ENCODE data around the gene GASK1B. TPM values are rescaled to one million over a fixed set of nuclear protein-coding genes. Genes with fewer than 3 reads are reported as not detected.

The GASK1B gene
- total and polyA plus RNA-seq, 9 donors, result 60.8 to 170 (median 115) TPM

GRCh38 chr4:158155656-158156356 lies 17.0 kb downstream of the GASK1B start:
- Histone ChIP-seq H3K27ac (no peak overlapping the region), H3K4me3 (no peak overlapping the region), H3K36me3 (no peaks in the 10 kb centered on the region), H3K4me1 (ENCODE audit: insufficient read depth) (peaks cover 5% of the 10 kb centered on the region), H3K27me3 (no peaks in the 10 kb centered on the region), H3K9me3 (no peaks in the 10 kb centered on the region)
- DNase-seq, result no peak
- intact Hi-C loops (cut with DNase I), result no loop called here
- TF ChIP-seq EP300 (IDR thresholded peaks at IDR 0.05) (no peak), POLR2A (IDR thresholded peaks at IDR 0.05) (no peak)
- TF ChIP-seq, protein P1, sequence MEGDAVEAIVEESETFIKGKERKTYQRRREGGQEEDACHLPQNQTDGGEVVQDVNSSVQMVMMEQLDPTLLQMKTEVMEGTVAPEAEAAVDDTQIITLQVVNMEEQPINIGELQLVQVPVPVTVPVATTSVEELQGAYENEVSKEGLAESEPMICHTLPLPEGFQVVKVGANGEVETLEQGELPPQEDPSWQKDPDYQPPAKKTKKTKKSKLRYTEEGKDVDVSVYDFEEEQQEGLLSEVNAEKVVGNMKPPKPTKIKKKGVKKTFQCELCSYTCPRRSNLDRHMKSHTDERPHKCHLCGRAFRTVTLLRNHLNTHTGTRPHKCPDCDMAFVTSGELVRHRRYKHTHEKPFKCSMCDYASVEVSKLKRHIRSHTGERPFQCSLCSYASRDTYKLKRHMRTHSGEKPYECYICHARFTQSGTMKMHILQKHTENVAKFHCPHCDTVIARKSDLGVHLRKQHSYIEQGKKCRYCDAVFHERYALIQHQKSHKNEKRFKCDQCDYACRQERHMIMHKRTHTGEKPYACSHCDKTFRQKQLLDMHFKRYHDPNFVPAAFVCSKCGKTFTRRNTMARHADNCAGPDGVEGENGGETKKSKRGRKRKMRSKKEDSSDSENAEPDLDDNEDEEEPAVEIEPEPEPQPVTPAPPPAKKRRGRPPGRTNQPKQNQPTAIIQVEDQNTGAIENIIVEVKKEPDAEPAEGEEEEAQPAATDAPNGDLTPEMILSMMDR (IDR thresholded peaks at IDR 0.05), result no peak
- WGBS, 3 donors, result 66 to 71% (median 68%) methylated on average over 8 of the region's 8 CpGs

- 96 to 97% (median 97%) methylated on average over 3 of the region's 3 CpGs for WGBS, 3 donors
- Histone ChIP-seq H3K36me3 (no peaks in the 10 kb centered on the region), H3K4me3 (no peak overlapping the region), H3K4me1 (ENCODE audit: insufficient read depth) (no peaks in the 10 kb centered on the region), H3K9me3 (no peaks in the 10 kb centered on the region), H3K27ac (no peak overlapping the region), H3K27me3 (no peaks in the 10 kb centered on the region)
- DNase-seq, result no peak
- TF ChIP-seq, protein P1 (IDR thresholded peaks at IDR 0.05), result no peak
- TF ChIP-seq POLR2A (IDR thresholded peaks at IDR 0.05) (no peak), EP300 (IDR thresholded peaks at IDR 0.05) (no peak)
- intact Hi-C loops (cut with DNase I), result no loop called here
Measured at GRCh38 chr4:158147151-158147550, 25.7 kb downstream of the GASK1B start.

- Histone ChIP-seq H3K36me3 (no peaks in the 10 kb centered on the region), H3K9me3 (no peaks in the 10 kb centered on the region), H3K4me1 (ENCODE audit: insufficient read depth) (no peaks in the 10 kb centered on the region), H3K4me3 (no peak overlapping the region), H3K27me3 (no peaks in the 10 kb centered on the region), H3K27ac (no peak overlapping the region)
- no peak for TF ChIP-seq EP300 (IDR thresholded peaks at IDR 0.05)
- TF ChIP-seq, protein P1 (IDR thresholded peaks at IDR 0.05), result no peak
- TF ChIP-seq POLR2A (IDR thresholded peaks at IDR 0.05), result no peak
- DNase-seq, result no peak
- intact Hi-C loops (cut with DNase I), result no loop called here
- WGBS, 3 donors, result 51 to 71% (median 63%) methylated on average over 1 of the region's 1 CpG
Measured at GRCh38 chr4:158146736-158147135, 26.1 kb downstream of the GASK1B start.

GRCh38 chr4:158139086-158139485 lies 33.7 kb downstream of the GASK1B start:
- intact Hi-C loops (cut with DNase I), result no loop called here
- WGBS, 3 donors, result 28 to 33% (median 31%) methylated on average over 5 of the region's 5 CpGs
- no peak overlapping the region for H3K4me3 ChIP-seq

More at GRCh38 chr4:158139086-158139485, 33.7 kb downstream of the GASK1B start:
- no peaks in the 10 kb centered on the region for H3K9me3 ChIP-seq
- TF ChIP-seq, protein P1 (IDR thresholded peaks at IDR 0.05), result no peak
- TF ChIP-seq EP300 (IDR thresholded peaks at IDR 0.05) (no peak), POLR2A (IDR thresholded peaks at IDR 0.05) (no peak)
- H3K4me1 ChIP-seq (ENCODE audit: insufficient read depth), result peaks cover 2% of the 10 kb centered on the region
- H3K27ac ChIP-seq, result no peak overlapping the region
- no peaks in the 10 kb centered on the region for H3K36me3 ChIP-seq
- DNase-seq, result no peak
- H3K27me3 ChIP-seq, result no peaks in the 10 kb centered on the region

Data from ovary (tissue), 9 donors.